Superior temporal gyrus (tissue), 1 donor: ENCODE results near the gene LIPM.
"Not testable (repeated sequence)": the region's sequence is repeated elsewhere in the genome, so short reads cannot be mapped to it uniquely, and the experiment has no call there.

Experiments used
- DNase-seq: peaks from one replicate; pipeline ENCODE4 v3.0.0-alpha.2; 2016; ENCODE audit errors: extremely low spot score

Gene LIPM

GRCh38 chr10:88837632-88838031 lies 35.1 kb downstream of the LIPM start:
- DNase-seq = not testable (repeated sequence)

GRCh38 chr10:88838766-88839350 lies 36.3 kb downstream of the LIPM start:
- DNase-seq = no peak

DNA sequence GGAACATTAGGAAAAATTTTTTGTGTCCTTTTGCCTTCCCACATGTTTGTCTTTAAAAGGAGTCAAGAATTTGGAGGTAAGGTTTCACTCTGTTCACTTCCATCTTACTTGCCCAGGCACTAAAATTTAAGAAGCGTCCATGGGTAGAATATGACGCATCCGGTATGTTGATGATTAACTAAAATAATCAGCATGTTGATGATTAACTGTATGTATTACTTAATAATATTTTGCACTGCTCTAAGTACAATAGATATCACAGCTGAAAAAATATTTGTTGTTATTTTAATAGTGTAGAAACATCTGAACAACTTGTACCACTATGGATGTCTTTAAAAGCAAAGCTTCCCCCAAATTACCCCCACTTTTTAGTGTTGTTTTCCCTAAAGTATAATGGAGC lies 37.6 kb downstream of the LIPM start:
- no peak for DNase-seq

DNA sequence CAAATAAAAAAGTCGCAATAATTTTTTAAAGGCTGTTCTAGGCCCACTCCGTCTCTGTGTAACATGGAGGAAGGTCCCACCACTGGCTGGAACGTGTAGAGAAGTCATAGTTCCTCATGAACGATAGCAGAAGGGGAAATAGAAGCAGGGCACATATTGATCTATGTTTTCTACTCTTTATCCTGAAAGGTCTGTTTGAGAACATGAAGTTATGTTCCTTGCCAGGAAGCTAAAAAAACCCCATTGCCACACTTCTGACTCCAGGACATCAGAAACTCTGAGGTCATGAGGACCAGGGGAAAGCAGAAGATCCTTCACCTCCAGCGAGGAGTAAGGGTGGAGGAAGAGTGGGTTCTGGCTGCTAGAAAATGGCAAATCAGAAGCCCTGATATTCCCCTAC lies 38.4 kb downstream of the LIPM start:
- no peak for DNase-seq

GRCh38 chr10:88841316-88842111 lies 39.0 kb downstream of the LIPM start:
- DNase-seq = no peak

DNA sequence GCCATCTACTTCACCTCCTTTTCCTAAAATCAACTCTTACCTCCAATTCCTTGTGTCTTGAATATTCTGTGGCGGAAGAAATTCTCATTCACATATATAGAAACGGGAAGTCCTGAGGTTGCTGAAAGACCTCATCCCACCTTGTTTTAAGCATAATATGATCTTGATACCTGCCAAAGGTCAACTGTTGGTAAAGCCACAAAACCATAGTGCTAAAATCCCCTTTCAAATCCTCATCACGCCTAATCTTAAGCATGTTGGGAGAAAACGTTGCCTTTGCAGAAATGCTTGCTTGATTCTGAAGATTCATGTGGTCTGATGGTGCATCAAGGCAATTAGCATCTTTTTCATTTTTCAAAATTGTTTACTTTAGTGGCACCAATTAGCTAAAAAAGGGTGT lies 40.6 kb downstream of the LIPM start:
- DNase-seq = no peak

GRCh38 chr10:88848499-88848898 lies 46.0 kb downstream of the LIPM start:
- no peak for DNase-seq

GRCh38 chr10:88849234-88849633 lies 46.7 kb downstream of the LIPM start:
- DNase-seq = no peak

- no peak for DNase-seq
Measured at GRCh38 chr10:88850712-88851111, 48.2 kb downstream of the LIPM start.

DNA sequence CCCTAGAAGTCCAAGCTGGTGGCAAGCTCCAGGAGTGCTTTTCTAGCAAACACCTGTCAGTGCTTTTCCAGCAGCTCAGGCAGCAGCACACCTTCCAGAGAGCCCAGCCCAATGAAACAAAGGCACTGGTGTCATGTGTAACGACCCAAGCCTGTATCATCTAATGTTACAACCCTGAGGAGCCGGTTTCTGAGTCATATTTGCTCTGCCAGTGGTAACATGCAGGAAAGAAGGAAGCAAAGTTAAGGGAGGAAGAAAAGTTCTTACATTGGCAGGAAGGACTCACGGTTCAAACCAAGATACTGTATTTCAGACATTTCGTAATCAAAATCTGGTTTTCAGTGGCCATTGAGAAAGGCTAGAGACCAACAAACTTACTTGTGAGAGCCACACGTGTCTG lies 49.2 kb downstream of the LIPM start, which contains the start of gene ANKRD22:
Gene ANKRD22, minus strand, starts transcription at position 139 of the 400 bp plus-strand sequence. CDS start 237 bp downstream, outside the sequence.
- DNase-seq = no peak

GRCh38 chr10:88852327-88852726 lies 49.8 kb downstream of the LIPM start:
- DNase-seq = no peak

DNA sequence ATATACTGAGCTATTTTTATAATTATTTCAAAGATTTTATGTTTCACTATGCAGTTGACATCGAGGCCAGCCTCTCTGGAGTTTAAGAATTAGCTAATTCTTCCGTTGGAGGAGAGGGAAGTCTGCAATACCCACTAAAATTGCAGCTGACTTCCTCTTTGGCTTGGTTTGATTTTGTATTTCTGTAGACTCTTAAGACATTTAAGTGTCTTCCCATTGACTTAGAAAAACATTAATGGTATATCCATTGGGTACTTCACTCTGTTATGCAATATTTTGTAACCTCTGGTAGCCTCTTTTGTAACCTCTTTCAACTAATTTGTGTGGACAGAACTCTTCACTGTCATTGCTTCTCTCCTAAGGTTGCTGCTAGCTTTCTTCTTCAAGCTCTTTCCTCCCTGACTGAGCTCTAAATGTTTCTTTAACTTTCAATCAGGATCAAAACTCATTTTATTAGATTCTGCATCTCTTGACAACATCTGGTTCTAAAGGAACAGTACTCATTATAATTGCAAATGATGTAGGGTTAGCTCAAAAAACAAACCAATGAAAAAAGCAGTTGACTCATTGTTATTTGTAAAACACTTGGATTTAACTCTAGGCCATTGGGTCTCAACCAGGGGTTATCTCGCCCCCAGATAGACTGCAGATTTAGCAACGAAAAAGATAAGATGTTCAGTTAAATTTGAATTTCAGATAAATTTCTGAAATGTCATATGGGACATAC lies 50.8 kb downstream of the LIPM start:
- no peak for DNase-seq

DNA sequence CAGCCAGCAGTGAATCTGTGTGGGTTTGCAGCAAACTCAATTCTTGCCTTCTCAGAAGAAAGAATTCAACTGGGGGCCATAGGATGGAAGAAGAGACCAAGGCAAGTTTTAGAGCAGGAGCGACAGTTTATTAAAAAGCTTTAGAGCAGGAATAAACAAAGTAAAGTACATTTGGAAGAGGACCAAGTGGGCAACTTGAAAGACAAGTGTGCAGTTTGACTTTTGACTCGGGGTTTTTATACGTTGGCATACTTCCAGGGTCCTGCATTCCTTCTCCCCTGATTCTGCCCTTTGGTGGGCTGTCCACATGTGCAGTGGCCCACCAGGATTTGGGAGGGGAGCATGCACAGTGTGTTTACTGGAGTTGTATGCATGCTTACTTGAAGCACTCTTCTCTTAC lies 52.2 kb downstream of the LIPM start:
- no peak for DNase-seq

DNA sequence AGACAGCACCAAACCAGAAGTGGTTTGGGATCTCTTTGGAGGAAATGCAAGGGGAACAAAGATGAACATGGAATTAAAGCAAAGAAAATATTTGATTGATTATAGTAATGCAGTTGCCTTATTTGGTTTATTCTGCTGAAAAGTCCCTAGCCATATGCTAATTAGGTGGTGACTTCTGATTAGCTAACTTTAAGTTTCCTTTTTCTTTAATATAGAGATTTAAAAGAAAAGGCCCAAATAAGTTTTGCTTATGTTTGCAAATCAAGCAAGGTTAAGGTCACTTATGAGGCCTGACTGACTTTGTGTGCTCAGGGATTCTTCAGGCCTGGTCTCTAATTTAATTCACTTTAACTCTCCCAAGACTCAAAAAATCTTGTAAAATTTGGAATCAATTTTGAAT lies 55.3 kb downstream of the LIPM start:
- no peak for DNase-seq

DNA sequence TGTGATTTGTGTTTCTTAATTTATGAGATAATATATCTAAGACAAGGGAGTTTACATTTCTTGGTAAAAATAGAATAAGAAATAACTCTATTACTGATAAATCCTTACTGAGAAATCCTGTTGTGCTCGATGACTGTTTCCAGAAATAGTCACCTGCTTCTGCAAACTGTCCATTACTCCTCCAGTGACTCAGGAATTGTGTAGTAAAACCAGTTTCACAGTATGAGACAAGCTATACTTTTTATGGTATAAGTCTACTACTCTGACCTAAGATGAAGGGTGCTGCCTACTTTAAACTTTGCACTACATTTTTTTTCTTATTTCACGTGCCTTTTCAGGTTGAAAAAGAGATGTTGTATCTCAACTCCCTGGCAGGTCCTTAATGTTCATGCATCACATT lies 56.0 kb downstream of the LIPM start:
- no peak for DNase-seq

GRCh38 chr10:88861036-88861435 lies 58.5 kb downstream of the LIPM start:
- no peak for DNase-seq

- DNase-seq = no peak
Measured at GRCh38 chr10:88865281-88865876, 62.8 kb downstream of the LIPM start.

GRCh38 chr10:88866454-88866853 lies 63.9 kb downstream of the LIPM start:
- DNase-seq = no peak

- DNase-seq = no peak
Measured at GRCh38 chr10:88870089-88870488, 67.6 kb downstream of the LIPM start.
